Measurements from ENCODE around the gene WDR77.

The WDR77 gene

GRCh38 chr1:111471538-111471937 is 22.5 kb upstream of the WDR77 start:
- in situ Hi-C loops (cut with HindIII; ENCODE audit: low pct_ligation_motif_present, low pct_unique_long_range_greater_than_20kb, low sequenced_read_pairs) = no loop called here
- DNase-seq = no peak

- in situ Hi-C loops (cut with HindIII; ENCODE audit: low pct_ligation_motif_present, low pct_unique_long_range_greater_than_20kb, low sequenced_read_pairs) = no loop called here
- DNase-seq = no peak
Measured at GRCh38 chr1:111471012-111471411, 22.0 kb upstream of the WDR77 start.

GRCh38 chr1:111470596-111470995 is 21.5 kb upstream of the WDR77 start:
- no peak for DNase-seq
- in situ Hi-C loops (cut with HindIII; ENCODE audit: low pct_ligation_motif_present, low pct_unique_long_range_greater_than_20kb, low sequenced_read_pairs) = no loop called here

- in situ Hi-C loops (cut with HindIII; ENCODE audit: low pct_ligation_motif_present, low pct_unique_long_range_greater_than_20kb, low sequenced_read_pairs) = no loop called here
- DNase-seq = no peak
Measured at GRCh38 chr1:111469539-111469938, 20.5 kb upstream of the WDR77 start.

- in situ Hi-C loops (cut with HindIII; ENCODE audit: low pct_ligation_motif_present, low pct_unique_long_range_greater_than_20kb, low sequenced_read_pairs) = no loop called here
Measured at GRCh38 chr1:111468717-111469100, 19.7 kb upstream of the WDR77 start.

GRCh38 chr1:111467865-111468716 is 19.0 kb upstream of the WDR77 start:
- in situ Hi-C loops (cut with HindIII; ENCODE audit: low pct_ligation_motif_present, low pct_unique_long_range_greater_than_20kb, low sequenced_read_pairs) = no loop called here
- DNase-seq = no peak

More at GRCh38 chr1:111468717-111469100, 19.7 kb upstream of the WDR77 start:
- DNase-seq = no peak

- in situ Hi-C loops (cut with HindIII; ENCODE audit: low pct_ligation_motif_present, low pct_unique_long_range_greater_than_20kb, low sequenced_read_pairs) = no loop called here
- no peak for DNase-seq
Measured at GRCh38 chr1:111466480-111466879, 17.4 kb upstream of the WDR77 start.

GRCh38 chr1:111465754-111466153 is 16.7 kb upstream of the WDR77 start:
- in situ Hi-C loops (cut with HindIII; ENCODE audit: low pct_ligation_motif_present, low pct_unique_long_range_greater_than_20kb, low sequenced_read_pairs) = no loop called here
- DNase-seq = no peak

- in situ Hi-C loops (cut with HindIII; ENCODE audit: low pct_ligation_motif_present, low pct_unique_long_range_greater_than_20kb, low sequenced_read_pairs) = no loop called here
- peak; percentile 85 for DNase-seq
Measured at GRCh38 chr1:111463029-111463683, 14.1 kb upstream of the WDR77 start.

GRCh38 chr1:111462370-111463028 is 13.4 kb upstream of the WDR77 start:
- in situ Hi-C loops (cut with HindIII; ENCODE audit: low pct_ligation_motif_present, low pct_unique_long_range_greater_than_20kb, low sequenced_read_pairs) = no loop called here
- peak; percentile 2 for DNase-seq

GRCh38 chr1:111461765-111462164 is 12.7 kb upstream of the WDR77 start:
- no peak for DNase-seq
- in situ Hi-C loops (cut with HindIII; ENCODE audit: low pct_ligation_motif_present, low pct_unique_long_range_greater_than_20kb, low sequenced_read_pairs) = no loop called here

- no peak for DNase-seq
- in situ Hi-C loops (cut with HindIII; ENCODE audit: low pct_ligation_motif_present, low pct_unique_long_range_greater_than_20kb, low sequenced_read_pairs) = no loop called here
Measured at GRCh38 chr1:111455642-111456031, 6.6 kb upstream of the WDR77 start.

GRCh38 chr1:111454859-111455641 is 6.0 kb upstream of the WDR77 start:
- in situ Hi-C loops (cut with HindIII; ENCODE audit: low pct_ligation_motif_present, low pct_unique_long_range_greater_than_20kb, low sequenced_read_pairs) = no loop called here
- DNase-seq = no peak

- in situ Hi-C loops (cut with HindIII; ENCODE audit: low pct_ligation_motif_present, low pct_unique_long_range_greater_than_20kb, low sequenced_read_pairs) = no loop called here
- DNase-seq = no peak
Measured at GRCh38 chr1:111453706-111454105, 4.7 kb upstream of the WDR77 start.

- in situ Hi-C loops (cut with HindIII; ENCODE audit: low pct_ligation_motif_present, low pct_unique_long_range_greater_than_20kb, low sequenced_read_pairs) = no loop called here
- DNase-seq = no peak
Measured at GRCh38 chr1:111452581-111452980, 3.5 kb upstream of the WDR77 start.

GRCh38 chr1:111450185-111450584 is 1.1 kb upstream of the WDR77 start:
- no peak for DNase-seq
- in situ Hi-C loops (cut with HindIII; ENCODE audit: low pct_ligation_motif_present, low pct_unique_long_range_greater_than_20kb, low sequenced_read_pairs) = no loop called here

GRCh38 chr1:111449703-111450017 is 604 bp upstream of the WDR77 start:
- DNase-seq = no peak
- in situ Hi-C loops (cut with HindIII; ENCODE audit: low pct_ligation_motif_present, low pct_unique_long_range_greater_than_20kb, low sequenced_read_pairs) = no loop called here

- in situ Hi-C loops (cut with HindIII; ENCODE audit: low pct_ligation_motif_present, low pct_unique_long_range_greater_than_20kb, low sequenced_read_pairs) = no loop called here
- peak; percentile 34 for DNase-seq
Measured at GRCh38 chr1:111448482-111448917, 556 bp downstream of the WDR77 start.
